Mammary epithelial cell (primary cell): ENCODE data around the gene LYPD1.

Experiments
- EZH2 ChIP-seq: IDR thresholded peaks from 2 replicates; pipeline ENCODE4 v1.6.1; 2012; ENCODE audit warnings: low read length, inconsistent platforms, borderline replicate concordance
- TF ChIP-seq, protein P1 (sequence below), 2 donors: IDR thresholded peaks in 1 of 2; conservative IDR thresholded peaks in 1 of 2; 2 replicates each; pipeline ENCODE4 v1.5.1; 2011 to 2012; ENCODE audit warnings: inconsistent platforms in 2 of 2, low read length in 2 of 2, mild to moderate bottlenecking in 2 of 2, control low read depth in 1 of 2, low read depth in 1 of 2; ENCODE audit not compliant: insufficient read depth in 1 of 2; ENCODE audit errors: extremely low read depth in 1 of 2

GRCh38 chr2:132621131-132621875, 48.7 kb downstream of the LYPD1 start:
- TF ChIP-seq, protein P1, sequence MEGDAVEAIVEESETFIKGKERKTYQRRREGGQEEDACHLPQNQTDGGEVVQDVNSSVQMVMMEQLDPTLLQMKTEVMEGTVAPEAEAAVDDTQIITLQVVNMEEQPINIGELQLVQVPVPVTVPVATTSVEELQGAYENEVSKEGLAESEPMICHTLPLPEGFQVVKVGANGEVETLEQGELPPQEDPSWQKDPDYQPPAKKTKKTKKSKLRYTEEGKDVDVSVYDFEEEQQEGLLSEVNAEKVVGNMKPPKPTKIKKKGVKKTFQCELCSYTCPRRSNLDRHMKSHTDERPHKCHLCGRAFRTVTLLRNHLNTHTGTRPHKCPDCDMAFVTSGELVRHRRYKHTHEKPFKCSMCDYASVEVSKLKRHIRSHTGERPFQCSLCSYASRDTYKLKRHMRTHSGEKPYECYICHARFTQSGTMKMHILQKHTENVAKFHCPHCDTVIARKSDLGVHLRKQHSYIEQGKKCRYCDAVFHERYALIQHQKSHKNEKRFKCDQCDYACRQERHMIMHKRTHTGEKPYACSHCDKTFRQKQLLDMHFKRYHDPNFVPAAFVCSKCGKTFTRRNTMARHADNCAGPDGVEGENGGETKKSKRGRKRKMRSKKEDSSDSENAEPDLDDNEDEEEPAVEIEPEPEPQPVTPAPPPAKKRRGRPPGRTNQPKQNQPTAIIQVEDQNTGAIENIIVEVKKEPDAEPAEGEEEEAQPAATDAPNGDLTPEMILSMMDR (conservative IDR thresholded peaks at IDR 0.05 in 1 of 2, IDR thresholded peaks at IDR 0.05 in 1 of 2; ENCODE audit: extremely low read depth in 1 of 2, insufficient read depth in 1 of 2, low read depth in 1 of 2, low read length in 2 of 2) = no peak
- TF ChIP-seq EZH2 = no peak
